ENCODE measurements around the gene SCIMP. TPM values are rescaled to one million over a fixed set of nuclear protein-coding genes. Genes with fewer than 3 reads are reported as not detected.
"Not testable (repeated sequence)": the region's sequence is repeated elsewhere in the genome, so short reads cannot be mapped to it uniquely, and the experiment has no call there.

Gene SCIMP
- total RNA-seq, 1 donor from 2014 or later: not detected

DNA sequence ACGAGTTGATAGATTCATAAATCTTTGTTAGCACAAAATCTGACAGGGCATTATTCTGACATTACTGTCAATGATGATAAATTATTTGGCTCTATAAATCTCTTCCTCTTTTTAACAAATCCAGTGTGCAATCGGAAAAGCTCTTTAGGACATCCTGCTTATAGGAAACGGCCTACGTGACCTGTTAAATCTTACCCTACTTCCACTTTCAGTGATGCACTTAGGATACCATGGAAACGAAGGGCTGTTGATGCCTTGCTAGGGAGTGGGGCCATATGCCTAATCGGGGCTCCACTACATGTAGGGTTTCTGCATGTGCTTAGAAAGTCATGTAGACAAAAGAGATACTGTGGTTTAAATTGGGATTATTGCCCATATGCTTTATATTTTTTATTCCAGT, 70.2 kb downstream of the SCIMP start:
- H3K4me3 ChIP-seq (ENCODE audit: low read depth, low read length): no peak overlapping the region
- no peak for TF ChIP-seq CTCF (conservative IDR thresholded peaks at IDR 0.05; ENCODE audit: low read depth, low read length)
- DNase-seq (ENCODE audit: low read depth): no peak

GRCh38 chr17:5161793-5162192, 72.9 kb downstream of the SCIMP start:
- DNase-seq (ENCODE audit: low read depth); H3K4me3 ChIP-seq (ENCODE audit: low read depth, low read length): not testable (repeated sequence)

DNA sequence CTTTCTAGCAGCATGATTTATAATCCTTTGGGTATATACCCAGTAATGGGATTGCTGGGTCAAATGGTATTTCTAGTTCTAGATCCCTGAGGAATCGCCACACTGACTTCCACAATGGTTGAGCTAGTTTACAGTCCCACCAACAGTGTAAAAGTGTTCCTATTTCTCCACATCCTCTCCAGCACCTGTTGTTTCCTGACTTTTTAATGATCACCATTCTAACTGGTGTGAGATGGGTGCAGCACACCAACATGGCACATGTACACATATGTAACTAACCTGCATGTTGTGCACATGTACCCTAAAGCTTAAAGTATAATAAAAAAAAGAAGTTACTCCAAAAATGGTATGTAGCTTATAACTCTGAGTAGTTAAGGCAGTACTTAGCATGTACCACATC, 74.0 kb downstream of the SCIMP start:
- not testable (repeated sequence) for DNase-seq (ENCODE audit: low read depth)

More for the DNA sequence above, 74.0 kb downstream of the SCIMP start:
- H3K4me3 ChIP-seq (ENCODE audit: low read depth, low read length): not testable (repeated sequence)

Other genes with a start within 250 kb of the SCIMP start
- 10.6 and 16.7 TPM in 2 replicates for gene CAMTA2, start 247.2 kb downstream of the SCIMP start, total RNA-seq
- 0.14 TPM in 1 of 2 replicates, not detected in the other for gene INCA1, start 237.3 kb downstream of the SCIMP start, total RNA-seq
- 75.0 and 81.3 TPM in 2 replicates for gene KIF1C, start 236.9 kb downstream of the SCIMP start, total RNA-seq
- 0.07 and 1.3 TPM in 2 replicates for gene SLC52A1, start 199.4 kb downstream of the SCIMP start, total RNA-seq
- 1.2 and 1.7 TPM in 2 replicates for gene ZFP3, start 156.4 kb downstream of the SCIMP start, total RNA-seq
- gene ZNF232, start 123.0 kb downstream of the SCIMP start, total RNA-seq: 5.4 and 8.7 TPM in 2 replicates
- not detected in 2 replicates for gene USP6, start 118.8 kb downstream of the SCIMP start, total RNA-seq
- gene ZNF594, start 43.0 kb downstream of the SCIMP start, total RNA-seq: 1.7 and 3.3 TPM in 2 replicates
- 20.6 and 21.4 TPM in 2 replicates for gene RABEP1, start 47.4 kb upstream of the SCIMP start, total RNA-seq
- gene NUP88, start 184.8 kb upstream of the SCIMP start, total RNA-seq: 108 and 166 TPM in 2 replicates
- 25.2 and 53.9 TPM in 2 replicates for gene RPAIN, start 185.3 kb upstream of the SCIMP start, total RNA-seq
- gene C1QBP, start 204.3 kb upstream of the SCIMP start, total RNA-seq: 259 and 408 TPM in 2 replicates
- 8.9 and 10.9 TPM in 2 replicates for gene DHX33, start 234.1 kb upstream of the SCIMP start, total RNA-seq

Measured in epithelial cell of proximal tubule (primary cell).